Measurements from ENCODE around the gene SNX30.

- TF ChIP-seq CTCF (conservative IDR thresholded peaks at IDR 0.05) = no peak
- TF ChIP-seq ZFX (IDR thresholded peaks at IDR 0.05) = no peak
Measured at GRCh38 chr9:112868461-112868860, 117.9 kb downstream of the SNX30 start.

Data from C4-2B (cell line).